K562 (cell line): ENCODE measurements around the gene RHEBL1. TPM values are rescaled to one million over a fixed set of nuclear protein-coding genes. Genes with fewer than 3 reads are reported as not detected.

Experiments used
- ARID2 ChIP-seq: fragments of 450-650 bp; IDR thresholded peaks from 2 replicates; pipeline ENCODE4 v1.6.1; 2017; ENCODE audit warnings: antibody characterized with exemption, mild to moderate bottlenecking
- ATF7 ChIP-seq: fragments of 450-650 bp; IDR thresholded peaks from 2 replicates; pipeline ENCODE4 v1.7.1; 2014; ENCODE audit warnings: mild to moderate bottlenecking, moderate library complexity
- CBFB ChIP-seq: sonication (generic); formaldehyde crosslinking; IDR thresholded peaks from 2 replicates; pipeline ENCODE4 v1.4.0; 2020; ENCODE audit warnings: mild to moderate bottlenecking, missing genetic modification reagents
- ESRRA ChIP-seq: fragments of 450-650 bp; IDR thresholded peaks from 2 replicates; pipeline ENCODE4 v1.6.1; 2014; ENCODE audit warnings: low read depth, mild to moderate bottlenecking, moderate library complexity, borderline replicate concordance
- KLF6 ChIP-seq: fragments of 250-450 bp; sonication (Bioruptor Pico); IDR thresholded peaks from 2 replicates; pipeline ENCODE4 v1.4.0; 2020; ENCODE audit warnings: mild to moderate bottlenecking, moderate library complexity, borderline replicate concordance
- LCOR ChIP-seq: sonication (generic); formaldehyde crosslinking; IDR thresholded peaks from 2 replicates; pipeline ENCODE4 v1.8.0; 2022; ENCODE audit warnings: mild to moderate bottlenecking, missing genetic modification reagents
- MECOM ChIP-seq: fragments of 250-450 bp; sonication (Bioruptor Pico); IDR thresholded peaks from 2 replicates; pipeline ENCODE4 v1.8.0; 2022; ENCODE audit warnings: inconsistent platforms
- MXI1 ChIP-seq: IDR thresholded peaks from 2 replicates; pipeline ENCODE4 v1.6.1; 2011; ENCODE audit warnings: low read depth, mild to moderate bottlenecking, improper control_type of control experiment, low read length
- RAD51 ChIP-seq: fragments of 450-650 bp; IDR thresholded peaks from 2 replicates; pipeline ENCODE4 v1.7.1; 2016; ENCODE audit warnings: low read depth, mild to moderate bottlenecking, borderline replicate concordance
- SMARCA5 ChIP-seq: fragments of 450-650 bp; IDR thresholded peaks from 2 replicates; pipeline ENCODE4 v1.6.1; 2016
- SUPT5H ChIP-seq: fragments of 450-650 bp; IDR thresholded peaks from 2 replicates; pipeline ENCODE4 v1.6.1; 2016
- TAF9B ChIP-seq: fragments of 450-650 bp; IDR thresholded peaks from 2 replicates; pipeline ENCODE4 v1.6.1; 2018; ENCODE audit warnings: mild to moderate bottlenecking; ENCODE audit not compliant: partially characterized antibody
- ZBTB11 ChIP-seq, 3 experiments: fragments of 200-800 bp in 1 of 3; fragments of 250-450 bp in 1 of 3; fragments of 450-650 bp in 1 of 3; sonication (Bioruptor Pico) in 1 of 3; sonication (Bioruptor generic) in 1 of 3; formaldehyde crosslinking in 1 of 3; IDR thresholded peaks; 2 replicates each; pipeline versions ENCODE4 v1.6.1 to v1.8.0; 2016 to 2022; ENCODE audit warnings: mild to moderate bottlenecking in 2 of 3, missing genetic modification characterization in 2 of 3, missing compliant biosample characterization in 1 of 3, moderate library complexity in 1 of 3
- ZNF239 ChIP-seq: fragments of 250-450 bp; sonication (Bioruptor Pico); IDR thresholded peaks from 2 replicates; pipeline ENCODE4 v1.4.0; 2020; ENCODE audit warnings: mild to moderate bottlenecking
- ZNF589 ChIP-seq: fragments of 200-800 bp; sonication (Bioruptor generic); IDR thresholded peaks from 2 replicates; pipeline ENCODE4 v1.6.1; 2016; ENCODE audit warnings: low read depth, missing genetic modification characterization, missing compliant biosample characterization
- polyA plus RNA-seq, 8 experiments: library from polyadenylated mRNA; depleted of rRNA in 4 of 8; stranded (reverse) in 5 of 8; unstranded in 3 of 8; fragments of >200 nt; fragmentation: Nextera tagmentation in 2 of 8; fragmentation: Illumina TruSeq in 1 of 8; extraction: Ambion mirVana in 2 of 8; extraction: Trizol in 1 of 8; gene quantifications; 2 replicates each; pipeline versions ENCODE4 v1.2.1 to v1.2.3, GENCODE V29; 2011 to 2014; ENCODE audit warnings: inconsistent platforms in 1 of 8, missing spikeins in 1 of 8
- total RNA-seq, 7 experiments: library from RNA; depleted of rRNA in 6 of 7; stranded (reverse); fragments of >200 nt in 6 of 7; fragmentation: Illumina TruSeq in 2 of 7; extraction: Trizol in 2 of 7; gene quantifications; 2 replicates each; pipeline versions ENCODE4 v1.2.1 to v1.2.3, GENCODE V29; 2011 to 2021; ENCODE audit warnings: low replicate concordance in 1 of 7
- TF ChIP-seq, protein P1 (sequence below): fragments of 250-450 bp; sonication (Bioruptor Pico); IDR thresholded peaks from 2 replicates; pipeline ENCODE4 v1.4.0; 2020; ENCODE audit warnings: mild to moderate bottlenecking, moderate library complexity
- TF ChIP-seq, protein P2 (sequence below): fragments of 450-650 bp; IDR thresholded peaks from 2 replicates; pipeline ENCODE4 v1.6.1; 2016; ENCODE audit warnings: borderline replicate concordance
- TF ChIP-seq, protein P3 (sequence below): fragments of 450-650 bp; formaldehyde crosslinking; IDR thresholded peaks from 2 replicates; pipeline ENCODE4 v1.4.0; 2020; ENCODE audit warnings: mild to moderate bottlenecking, moderate library complexity

The RHEBL1 gene
- total and polyA plus RNA-seq, 9 of the 15 experiments (the other 6 are each of a cell fraction or from before 2014, with no cell fraction given): 4.3 to 36.1 (median 8.2) TPM

- TF ChIP-seq ZBTB11 (CRISPR knock-in tag; IDR thresholded peaks at IDR 0.05) (peak in 1 of 3 experiments; percentile 92; a peak in 2 of 6 replicates), LCOR (CRISPR knock-in tag) (no peak; the same call in 1 of the 2 replicates), SMARCA5 (no peak), CBFB (peak; percentile 98), SUPT5H (no peak), ARID2 (peak; percentile 74; the same call in 1 of the 2 replicates), RAD51 (peak; percentile 34; the same call in 1 of the 2 replicates), KLF6 (CRISPR knock-in tag) (peak; percentile 65; the same call in 1 of the 2 replicates), ESRRA (peak; percentile 88), MECOM (CRISPR knock-in tag) (0 out of 2 replicates have a peak, but pooled peaks have one; percentile 75), ZNF589 (CRISPR knock-in tag) (peak; percentile 74; the same call in 1 of the 2 replicates), MXI1 (no peak), ATF7 (peak; percentile 97), ZNF239 (no peak), TAF9B (no peak)
- TF ChIP-seq, protein P1, sequence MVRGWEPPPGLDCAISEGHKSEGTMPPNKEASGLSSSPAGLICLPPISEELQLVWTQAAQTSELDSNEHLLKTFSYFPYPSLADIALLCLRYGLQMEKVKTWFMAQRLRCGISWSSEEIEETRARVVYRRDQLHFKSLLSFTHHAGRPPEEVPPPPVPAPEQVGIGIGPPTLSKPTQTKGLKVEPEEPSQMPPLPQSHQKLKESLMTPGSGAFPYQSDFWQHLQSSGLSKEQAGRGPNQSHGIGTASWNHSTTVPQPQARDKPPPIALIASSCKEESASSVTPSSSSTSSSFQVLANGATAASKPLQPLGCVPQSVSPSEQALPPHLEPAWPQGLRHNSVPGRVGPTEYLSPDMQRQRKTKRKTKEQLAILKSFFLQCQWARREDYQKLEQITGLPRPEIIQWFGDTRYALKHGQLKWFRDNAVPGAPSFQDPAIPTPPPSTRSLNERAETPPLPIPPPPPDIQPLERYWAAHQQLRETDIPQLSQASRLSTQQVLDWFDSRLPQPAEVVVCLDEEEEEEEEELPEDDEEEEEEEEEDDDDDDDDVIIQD (CRISPR knock-in tag): no peak
- TF ChIP-seq, protein P2, sequence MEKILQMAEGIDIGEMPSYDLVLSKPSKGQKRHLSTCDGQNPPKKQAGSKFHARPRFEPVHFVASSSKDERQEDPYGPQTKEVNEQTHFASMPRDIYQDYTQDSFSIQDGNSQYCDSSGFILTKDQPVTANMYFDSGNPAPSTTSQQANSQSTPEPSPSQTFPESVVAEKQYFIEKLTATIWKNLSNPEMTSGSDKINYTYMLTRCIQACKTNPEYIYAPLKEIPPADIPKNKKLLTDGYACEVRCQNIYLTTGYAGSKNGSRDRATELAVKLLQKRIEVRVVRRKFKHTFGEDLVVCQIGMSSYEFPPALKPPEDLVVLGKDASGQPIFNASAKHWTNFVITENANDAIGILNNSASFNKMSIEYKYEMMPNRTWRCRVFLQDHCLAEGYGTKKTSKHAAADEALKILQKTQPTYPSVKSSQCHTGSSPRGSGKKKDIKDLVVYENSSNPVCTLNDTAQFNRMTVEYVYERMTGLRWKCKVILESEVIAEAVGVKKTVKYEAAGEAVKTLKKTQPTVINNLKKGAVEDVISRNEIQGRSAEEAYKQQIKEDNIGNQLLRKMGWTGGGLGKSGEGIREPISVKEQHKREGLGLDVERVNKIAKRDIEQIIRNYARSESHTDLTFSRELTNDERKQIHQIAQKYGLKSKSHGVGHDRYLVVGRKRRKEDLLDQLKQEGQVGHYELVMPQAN: 0 out of 2 replicates have a peak, but pooled peaks have one; percentile 19
- TF ChIP-seq, protein P3, sequence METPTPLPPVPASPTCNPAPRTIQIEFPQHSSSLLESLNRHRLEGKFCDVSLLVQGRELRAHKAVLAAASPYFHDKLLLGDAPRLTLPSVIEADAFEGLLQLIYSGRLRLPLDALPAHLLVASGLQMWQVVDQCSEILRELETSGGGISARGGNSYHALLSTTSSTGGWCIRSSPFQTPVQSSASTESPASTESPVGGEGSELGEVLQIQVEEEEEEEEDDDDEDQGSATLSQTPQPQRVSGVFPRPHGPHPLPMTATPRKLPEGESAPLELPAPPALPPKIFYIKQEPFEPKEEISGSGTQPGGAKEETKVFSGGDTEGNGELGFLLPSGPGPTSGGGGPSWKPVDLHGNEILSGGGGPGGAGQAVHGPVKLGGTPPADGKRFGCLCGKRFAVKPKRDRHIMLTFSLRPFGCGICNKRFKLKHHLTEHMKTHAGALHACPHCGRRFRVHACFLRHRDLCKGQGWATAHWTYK: no peak; the same call in 1 of the 2 replicates
These were observed 22.5 kb upstream of the RHEBL1 start (continued) for GRCh38 chr12:49092086-49092815.
